ENCODE measurements around the gene UBE2V1.
"Not testable (repeated sequence)": the region's sequence is repeated elsewhere in the genome, so short reads cannot be mapped to it uniquely, and the experiment has no call there.

UBE2V1 gene

GRCh38 chr20:50112512-50113419 is at the start of gene UBE2V1:
Gene UBE2V1 (minus strand): TSS chr20:50113150. CDS start chr20:50113128, 22 bp downstream.
- Histone ChIP-seq H3K4me1 (ENCODE audit: control insufficient read depth, insufficient read depth, low read length) (peaks cover 69% of the 10 kb centered on the region), H3K27ac (ENCODE audit: low read length) (peak within 1 kb of the TSS; percentile 96), H3K36me3 (ENCODE audit: control insufficient read depth in 2 of 2, insufficient read depth in 2 of 2, low read length in 2 of 2) (no peaks in the 10 kb centered on the region), H3K27me3 (ENCODE audit: control insufficient read depth in 1 of 2, insufficient read depth in 2 of 2, low read length in 2 of 2) (no peaks in the 10 kb centered on the region), H3K4me3 (ENCODE audit: low read length in 2 of 2) (peak within 1 kb of the TSS; percentile 89 to 92), H3K9ac (ENCODE audit: low read length in 2 of 2) (peak within 1 kb of the TSS; percentile 95 to 96), H3K9me3 (ENCODE audit: control insufficient read depth in 2 of 2, low read length in 2 of 2) (no peaks in the 10 kb centered on the region)

- H3K36me3 ChIP-seq (ENCODE audit: control insufficient read depth in 2 of 2, insufficient read depth in 2 of 2, low read length in 2 of 2); H3K9ac ChIP-seq (ENCODE audit: low read length in 2 of 2): not testable (repeated sequence)
Observed at GRCh38 chr20:50161494-50161893, 48.5 kb upstream of the UBE2V1 start.

DNA sequence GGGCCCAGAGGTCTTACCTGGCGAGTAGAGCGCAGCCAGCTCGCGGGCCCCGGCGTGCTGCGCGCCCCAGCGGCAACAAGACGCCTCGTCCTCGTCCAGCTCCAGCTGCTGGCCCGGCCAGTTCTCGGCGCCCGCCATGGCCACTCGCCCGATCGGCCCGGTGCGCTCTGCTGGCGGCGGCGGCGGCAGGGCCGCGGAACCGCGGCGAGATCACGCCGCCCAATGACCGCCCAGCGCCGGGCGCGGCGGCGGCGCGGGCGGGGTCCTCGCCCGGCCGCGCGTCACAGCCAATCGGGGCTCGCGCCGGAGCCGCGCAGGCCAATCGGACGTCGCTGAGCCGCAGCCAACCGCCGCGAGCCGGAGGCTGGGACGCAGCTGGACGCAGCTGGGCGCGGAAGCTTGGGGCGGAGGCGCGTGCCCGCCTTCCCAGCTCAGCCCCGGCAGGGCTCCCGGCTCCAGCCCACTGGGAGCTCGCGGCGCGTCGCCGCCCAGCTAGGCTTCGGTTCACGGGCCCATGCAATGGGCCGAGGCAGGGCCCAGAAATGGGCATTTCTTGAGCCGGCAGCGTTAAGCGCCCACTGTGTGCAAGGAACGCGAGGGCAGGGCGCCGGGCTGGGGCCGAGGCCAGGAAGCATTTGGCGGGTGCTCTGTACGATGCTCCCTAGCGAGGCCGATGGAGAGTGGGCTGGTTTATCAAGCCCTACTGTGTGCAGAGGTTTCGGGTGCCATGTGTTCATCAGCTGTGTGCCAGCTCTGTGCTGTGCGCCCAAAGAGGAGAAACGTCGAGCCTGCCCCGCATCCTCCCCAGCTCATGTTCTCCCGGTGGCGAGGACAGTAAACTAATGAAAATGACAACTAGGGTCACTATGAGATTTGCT is 40.8 kb upstream of the UBE2V1 start, which contains the start of gene PEDS1:
PEDS1 (minus strand) TSS at position 224 of the 878 bp plus-strand sequence; CDS start at position 138, 86 bp downstream.
- H3K9me3 ChIP-seq (ENCODE audit: control insufficient read depth in 2 of 2, low read length in 2 of 2) = no peaks in the 10 kb centered on the region
- no peaks in the 10 kb centered on the region for H3K36me3 ChIP-seq (ENCODE audit: control insufficient read depth in 2 of 2, insufficient read depth in 2 of 2, low read length in 2 of 2)
- H3K27me3 ChIP-seq (ENCODE audit: control insufficient read depth in 1 of 2, insufficient read depth in 2 of 2, low read length in 2 of 2) = no peaks in the 10 kb centered on the region
- H3K27ac ChIP-seq (ENCODE audit: low read length) = peak within 1 kb of the TSS; percentile 79
- H3K4me3 ChIP-seq (ENCODE audit: low read length in 2 of 2) = peak within 1 kb of the TSS; percentile 90 to 91
- peak within 1 kb of the TSS; percentile 91 to 93 for H3K9ac ChIP-seq (ENCODE audit: low read length in 2 of 2)
- peaks cover 44% of the 10 kb centered on the region for H3K4me1 ChIP-seq (ENCODE audit: control insufficient read depth, insufficient read depth, low read length)

More at GRCh38 chr20:50161494-50161893, 48.5 kb upstream of the UBE2V1 start:
- not testable (repeated sequence) for H3K27me3 ChIP-seq (ENCODE audit: control insufficient read depth in 1 of 2, insufficient read depth in 2 of 2, low read length in 2 of 2); H3K4me3 ChIP-seq (ENCODE audit: low read length in 2 of 2); H3K27ac ChIP-seq (ENCODE audit: low read length); H3K9me3 ChIP-seq (ENCODE audit: control insufficient read depth in 2 of 2, low read length in 2 of 2)
- peaks cover 18% of the 10 kb centered on the region for H3K4me1 ChIP-seq (ENCODE audit: control insufficient read depth, insufficient read depth, low read length)

DNA sequence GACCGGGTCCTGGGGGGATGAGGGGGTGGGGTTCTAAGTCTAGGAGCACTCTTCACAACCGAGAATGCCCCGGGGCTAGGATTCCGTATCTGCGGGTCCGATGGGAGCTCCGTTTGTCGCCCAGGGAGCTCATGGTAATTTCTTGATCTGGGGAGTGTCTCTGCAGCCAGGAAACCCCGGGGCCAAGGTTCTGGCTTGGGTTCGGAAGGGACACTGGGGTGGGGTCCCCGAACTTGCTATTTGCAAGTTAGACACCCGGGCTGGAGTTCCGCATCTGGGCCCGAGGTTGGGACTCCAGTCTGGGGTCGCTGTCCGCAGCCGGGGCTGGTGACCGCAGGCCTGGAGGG is 40.2 kb upstream of the UBE2V1 start:
- no peaks in the 10 kb centered on the region for H3K36me3 ChIP-seq (ENCODE audit: control insufficient read depth in 2 of 2, insufficient read depth in 2 of 2, low read length in 2 of 2)
- peak overlapping the region; percentile 91 to 93 for H3K9ac ChIP-seq (ENCODE audit: low read length in 2 of 2)
- no peaks in the 10 kb centered on the region for H3K27me3 ChIP-seq (ENCODE audit: control insufficient read depth in 1 of 2, insufficient read depth in 2 of 2, low read length in 2 of 2)
- H3K4me1 ChIP-seq (ENCODE audit: control insufficient read depth, insufficient read depth, low read length) = peaks cover 49% of the 10 kb centered on the region
- H3K4me3 ChIP-seq (ENCODE audit: low read length in 2 of 2) = peak overlapping the region; percentile 90 to 91
- H3K9me3 ChIP-seq (ENCODE audit: control insufficient read depth in 2 of 2, low read length in 2 of 2) = no peaks in the 10 kb centered on the region
- peak overlapping the region; percentile 69 for H3K27ac ChIP-seq (ENCODE audit: low read length)

- H3K27ac ChIP-seq (ENCODE audit: low read length) = peak overlapping the region; percentile 69
- H3K36me3 ChIP-seq (ENCODE audit: control insufficient read depth in 2 of 2, insufficient read depth in 2 of 2, low read length in 2 of 2) = peaks cover 0 to under 1% of the 10 kb centered on the region in 2 donors
- H3K9ac ChIP-seq (ENCODE audit: low read length in 2 of 2) = peak overlapping the region; percentile 91 to 93
- no peaks in the 10 kb centered on the region for H3K27me3 ChIP-seq (ENCODE audit: control insufficient read depth in 1 of 2, insufficient read depth in 2 of 2, low read length in 2 of 2)
- H3K4me3 ChIP-seq (ENCODE audit: low read length in 2 of 2) = peak overlapping the region; percentile 90 to 91
- peaks cover 53% of the 10 kb centered on the region for H3K4me1 ChIP-seq (ENCODE audit: control insufficient read depth, insufficient read depth, low read length)
- H3K9me3 ChIP-seq (ENCODE audit: control insufficient read depth in 2 of 2, low read length in 2 of 2) = no peaks in the 10 kb centered on the region
Observed at GRCh38 chr20:50152394-50153152, 39.6 kb upstream of the UBE2V1 start.

DNA sequence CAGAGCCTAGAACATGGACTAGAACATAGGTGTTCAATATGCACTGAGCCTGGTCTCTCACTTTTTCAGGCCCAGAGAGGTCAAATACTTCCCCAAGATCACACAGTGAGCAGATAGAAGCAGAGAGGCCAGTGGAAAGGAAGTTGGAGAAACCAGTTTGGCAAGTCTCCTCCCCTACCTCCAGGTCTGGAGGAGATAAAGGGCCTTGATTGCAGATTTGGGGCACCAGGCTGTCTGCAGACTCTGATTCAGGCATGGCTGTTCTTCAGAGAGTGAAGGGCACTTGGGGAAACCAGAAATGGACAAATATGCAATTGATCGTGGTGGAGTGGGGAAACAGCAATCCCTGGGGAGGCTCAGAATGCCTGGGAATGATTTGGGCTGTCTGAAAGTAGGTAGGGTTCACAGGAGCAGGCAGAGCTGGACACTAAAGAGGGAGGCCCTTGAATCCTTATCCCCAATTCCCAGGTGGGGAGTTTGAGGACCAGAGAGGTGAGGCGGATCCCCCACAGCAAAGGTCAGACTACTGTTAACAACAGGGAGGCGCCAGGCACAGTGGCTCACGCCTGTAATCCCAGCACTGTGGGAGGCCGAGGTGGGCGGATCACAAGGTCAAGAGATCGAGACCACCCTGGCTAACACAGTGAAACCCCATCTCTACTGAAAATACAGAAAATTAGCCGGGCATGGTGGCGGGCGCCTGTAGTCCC is 38.2 kb upstream of the UBE2V1 start:
- Histone ChIP-seq H3K27me3 (ENCODE audit: control insufficient read depth in 1 of 2, insufficient read depth in 2 of 2, low read length in 2 of 2) (no peaks in the 10 kb centered on the region), H3K4me1 (ENCODE audit: control insufficient read depth, insufficient read depth, low read length) (peaks cover 58% of the 10 kb centered on the region), H3K27ac (ENCODE audit: low read length) (no peak overlapping the region), H3K9me3 (ENCODE audit: control insufficient read depth in 2 of 2, low read length in 2 of 2) (no peaks in the 10 kb centered on the region), H3K9ac (ENCODE audit: low read length in 2 of 2) (peak overlapping the region in 1 of 2 donors; percentile 47), H3K4me3 (ENCODE audit: low read length in 2 of 2) (no peak overlapping the region), H3K36me3 (ENCODE audit: control insufficient read depth in 2 of 2, insufficient read depth in 2 of 2, low read length in 2 of 2) (peaks cover 0 to 5% of the 10 kb centered on the region in 2 donors)

DNA sequence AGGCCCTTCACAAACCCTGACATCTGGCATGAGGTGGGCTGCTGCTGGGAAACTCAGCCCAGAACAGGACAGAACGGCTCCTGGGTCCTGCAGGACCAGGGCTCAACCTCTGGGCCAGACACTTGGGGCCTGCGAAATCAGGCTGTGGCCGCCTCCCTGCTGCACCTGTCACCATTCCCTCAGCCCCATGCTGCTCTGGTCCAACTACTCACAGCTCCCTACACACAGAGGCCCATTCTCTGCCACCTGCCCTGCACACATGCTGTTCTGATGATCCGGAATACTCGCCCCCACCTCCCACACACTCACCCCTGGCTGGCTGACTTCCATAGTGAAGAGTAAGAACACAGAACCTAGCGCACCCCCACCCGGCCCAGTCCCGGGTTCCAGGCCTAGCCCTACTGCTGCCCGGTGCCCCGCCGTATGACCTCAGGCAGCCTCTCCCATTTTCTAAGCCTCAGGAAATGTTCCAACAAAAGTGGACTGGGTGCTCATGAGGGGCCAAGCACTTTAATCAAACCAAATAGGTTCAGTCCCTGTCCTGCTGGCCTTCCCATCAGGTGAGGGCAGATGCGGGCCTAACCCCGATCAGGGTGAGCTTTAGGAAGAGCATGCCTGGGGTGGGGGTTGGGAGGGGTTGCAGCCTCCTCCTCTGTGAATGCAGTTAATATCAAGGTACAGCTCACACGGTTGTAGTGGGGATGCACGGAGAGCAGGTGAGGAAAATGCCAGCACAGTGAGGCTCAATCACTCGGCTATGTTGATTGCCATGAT is 36.7 kb upstream of the UBE2V1 start:
- peaks cover 0 to 5% of the 10 kb centered on the region in 2 donors for H3K36me3 ChIP-seq (ENCODE audit: control insufficient read depth in 2 of 2, insufficient read depth in 2 of 2, low read length in 2 of 2)
- H3K4me3 ChIP-seq (ENCODE audit: low read length in 2 of 2) = no peak overlapping the region
- no peak overlapping the region for H3K9ac ChIP-seq (ENCODE audit: low read length in 2 of 2)
- H3K9me3 ChIP-seq (ENCODE audit: control insufficient read depth in 2 of 2, low read length in 2 of 2) = no peaks in the 10 kb centered on the region
- H3K27me3 ChIP-seq (ENCODE audit: control insufficient read depth in 1 of 2, insufficient read depth in 2 of 2, low read length in 2 of 2) = no peaks in the 10 kb centered on the region
- no peak overlapping the region for H3K27ac ChIP-seq (ENCODE audit: low read length)
- peaks cover 58% of the 10 kb centered on the region for H3K4me1 ChIP-seq (ENCODE audit: control insufficient read depth, insufficient read depth, low read length)

DNA sequence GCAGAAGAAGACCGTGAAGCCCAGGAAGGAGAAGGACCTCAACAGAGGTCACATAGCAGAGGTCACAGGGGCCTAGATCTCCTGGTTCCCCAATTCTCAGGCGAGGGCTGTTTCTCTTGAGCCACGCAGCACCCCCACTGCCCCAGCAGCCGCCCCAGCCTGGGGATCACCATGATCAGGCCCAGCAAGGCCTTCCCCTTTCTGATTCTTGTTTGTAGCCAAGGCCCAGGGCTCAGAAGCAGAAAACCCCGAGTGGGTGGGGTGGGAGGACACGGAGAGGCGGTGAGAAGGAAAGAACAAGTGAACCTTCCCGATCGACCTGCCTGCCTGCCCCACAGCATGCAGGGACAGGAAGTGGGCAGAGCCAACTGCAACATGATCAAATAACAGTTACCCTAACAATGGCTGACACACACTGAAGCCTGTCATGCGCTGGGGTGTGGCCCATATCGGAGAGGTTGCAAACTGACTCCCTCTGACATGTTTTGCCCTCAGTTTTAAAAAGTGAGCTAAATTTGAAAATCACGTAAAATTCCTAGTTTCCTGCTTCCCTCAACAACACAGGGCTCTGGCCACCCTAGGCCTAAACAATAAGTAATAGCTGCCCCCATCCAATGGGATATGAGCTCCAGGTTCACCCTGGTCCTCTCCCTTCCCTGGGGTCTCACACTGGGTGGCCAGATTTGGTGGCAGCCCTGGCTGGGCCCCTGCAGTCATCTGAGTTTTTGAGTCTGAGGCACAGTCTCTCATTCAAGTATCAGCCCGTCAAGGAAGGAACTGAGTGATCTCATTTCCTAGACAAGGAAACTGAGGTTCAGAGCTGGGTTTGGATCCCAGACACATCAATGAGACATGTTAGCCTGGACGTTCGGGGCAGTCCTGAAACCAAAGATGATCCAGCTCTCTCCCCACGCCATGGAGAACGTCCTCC is 34.0 kb upstream of the UBE2V1 start:
- H3K27me3 ChIP-seq (ENCODE audit: control insufficient read depth in 1 of 2, insufficient read depth in 2 of 2, low read length in 2 of 2) = no peaks in the 10 kb centered on the region
- no peak overlapping the region for H3K4me3 ChIP-seq (ENCODE audit: low read length in 2 of 2)
- H3K9ac ChIP-seq (ENCODE audit: low read length in 2 of 2) = peak overlapping the region in 1 of 2 donors; percentile 47
- peaks cover 44% of the 10 kb centered on the region for H3K4me1 ChIP-seq (ENCODE audit: control insufficient read depth, insufficient read depth, low read length)
- H3K27ac ChIP-seq (ENCODE audit: low read length) = peak overlapping the region; percentile 24
- H3K9me3 ChIP-seq (ENCODE audit: control insufficient read depth in 2 of 2, low read length in 2 of 2) = no peaks in the 10 kb centered on the region
- peaks cover 12 to 15% of the 10 kb centered on the region in 2 donors for H3K36me3 ChIP-seq (ENCODE audit: control insufficient read depth in 2 of 2, insufficient read depth in 2 of 2, low read length in 2 of 2)
